Osteocyte (in vitro differentiated cells): ENCODE results near the gene MELTF. TPM values are rescaled to one million over a fixed set of nuclear protein-coding genes. Genes with fewer than 3 reads are reported as not detected.

Experiments
- DNase-seq: peaks from one replicate; pipeline ENCODE4 v3.0.0; 2021; ENCODE audit warnings: mixed read lengths; ENCODE audit not compliant: unreplicated experiment; ENCODE audit errors: extremely low spot score
- H3K27ac Mint-ChIP-seq: one replicate; pipeline ENCODE4 v1.8.0; 2021; ENCODE audit warnings: mild to moderate bottlenecking, mixed read lengths; ENCODE audit not compliant: unreplicated experiment
- H3K27me3 Mint-ChIP-seq: one replicate; pipeline ENCODE4 v1.8.0; 2021; ENCODE audit warnings: mixed read lengths; ENCODE audit not compliant: unreplicated experiment
- H3K36me3 Mint-ChIP-seq: one replicate; pipeline ENCODE4 v1.8.0; 2021; ENCODE audit warnings: mixed read lengths; ENCODE audit not compliant: unreplicated experiment
- H3K4me1 Mint-ChIP-seq: one replicate; pipeline ENCODE4 v1.8.0; 2021; ENCODE audit warnings: mixed read lengths; ENCODE audit not compliant: unreplicated experiment
- H3K4me3 Mint-ChIP-seq: one replicate; pipeline ENCODE4 v1.8.0; 2021; ENCODE audit warnings: mild to moderate bottlenecking, moderate library complexity, mixed read lengths; ENCODE audit not compliant: unreplicated experiment
- H3K9me3 Mint-ChIP-seq: one replicate; pipeline ENCODE4 v1.8.0; 2021; ENCODE audit warnings: mixed read lengths; ENCODE audit not compliant: unreplicated experiment
- total RNA-seq: library from RNA; stranded (reverse); gene quantifications from 2 replicates; pipeline ENCODE4 v1.2.1, GENCODE V29; 2021
- TF ChIP-seq, protein P1 (sequence below): fragments of 200-600 bp; sonication (generic); IDR thresholded peaks from 2 replicates; pipeline ENCODE4 v1.5.0; 2021; ENCODE audit warnings: antibody characterized with exemption, mild to moderate bottlenecking, moderate library complexity

Gene MELTF
- total RNA-seq, 1 donor from 2014 or later: 1.4 TPM

DNA sequence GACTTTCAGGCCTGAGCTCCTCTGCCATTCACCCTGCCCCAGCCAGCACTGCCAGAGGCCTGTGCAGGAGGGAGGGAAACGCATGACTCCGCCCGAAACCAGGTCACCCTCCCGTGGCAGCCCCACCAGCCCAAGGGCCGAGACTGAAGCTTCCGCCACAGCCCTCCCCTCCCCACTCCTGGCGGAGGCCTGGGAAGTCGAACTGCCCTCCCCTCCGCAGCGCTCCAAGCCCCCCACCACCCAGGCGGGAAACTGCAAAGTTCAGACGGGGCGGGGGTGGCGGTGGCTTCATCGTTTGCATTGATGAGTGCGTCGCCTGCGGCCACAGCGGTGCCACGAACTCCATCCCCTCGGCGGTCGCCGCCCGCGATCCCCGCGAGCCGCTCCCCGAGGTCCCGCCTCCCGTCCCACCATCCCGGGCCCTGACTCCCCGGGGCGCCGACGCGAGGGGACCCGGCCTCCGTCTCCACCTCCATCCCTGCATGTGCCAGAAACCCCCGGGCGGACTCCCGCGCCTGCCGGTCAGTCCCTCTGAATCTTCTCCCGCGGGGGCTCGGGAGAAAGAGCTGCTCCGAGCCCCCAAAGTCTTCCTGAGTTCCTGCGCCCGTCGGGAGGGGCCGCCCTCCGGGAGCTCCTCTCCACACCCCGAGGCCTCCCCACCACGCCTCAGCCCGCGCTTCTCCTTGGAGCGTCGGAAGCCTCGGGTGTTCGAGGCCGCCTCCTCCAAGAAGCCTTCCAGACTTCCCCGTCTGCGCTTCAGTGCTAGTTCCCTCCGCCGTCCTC lies 698 bp downstream of the MELTF start:
- TF ChIP-seq, protein P1, sequence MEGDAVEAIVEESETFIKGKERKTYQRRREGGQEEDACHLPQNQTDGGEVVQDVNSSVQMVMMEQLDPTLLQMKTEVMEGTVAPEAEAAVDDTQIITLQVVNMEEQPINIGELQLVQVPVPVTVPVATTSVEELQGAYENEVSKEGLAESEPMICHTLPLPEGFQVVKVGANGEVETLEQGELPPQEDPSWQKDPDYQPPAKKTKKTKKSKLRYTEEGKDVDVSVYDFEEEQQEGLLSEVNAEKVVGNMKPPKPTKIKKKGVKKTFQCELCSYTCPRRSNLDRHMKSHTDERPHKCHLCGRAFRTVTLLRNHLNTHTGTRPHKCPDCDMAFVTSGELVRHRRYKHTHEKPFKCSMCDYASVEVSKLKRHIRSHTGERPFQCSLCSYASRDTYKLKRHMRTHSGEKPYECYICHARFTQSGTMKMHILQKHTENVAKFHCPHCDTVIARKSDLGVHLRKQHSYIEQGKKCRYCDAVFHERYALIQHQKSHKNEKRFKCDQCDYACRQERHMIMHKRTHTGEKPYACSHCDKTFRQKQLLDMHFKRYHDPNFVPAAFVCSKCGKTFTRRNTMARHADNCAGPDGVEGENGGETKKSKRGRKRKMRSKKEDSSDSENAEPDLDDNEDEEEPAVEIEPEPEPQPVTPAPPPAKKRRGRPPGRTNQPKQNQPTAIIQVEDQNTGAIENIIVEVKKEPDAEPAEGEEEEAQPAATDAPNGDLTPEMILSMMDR: no peak
- peak overlapping the region; percentile 59 for H3K4me3 Mint-ChIP-seq

DNA sequence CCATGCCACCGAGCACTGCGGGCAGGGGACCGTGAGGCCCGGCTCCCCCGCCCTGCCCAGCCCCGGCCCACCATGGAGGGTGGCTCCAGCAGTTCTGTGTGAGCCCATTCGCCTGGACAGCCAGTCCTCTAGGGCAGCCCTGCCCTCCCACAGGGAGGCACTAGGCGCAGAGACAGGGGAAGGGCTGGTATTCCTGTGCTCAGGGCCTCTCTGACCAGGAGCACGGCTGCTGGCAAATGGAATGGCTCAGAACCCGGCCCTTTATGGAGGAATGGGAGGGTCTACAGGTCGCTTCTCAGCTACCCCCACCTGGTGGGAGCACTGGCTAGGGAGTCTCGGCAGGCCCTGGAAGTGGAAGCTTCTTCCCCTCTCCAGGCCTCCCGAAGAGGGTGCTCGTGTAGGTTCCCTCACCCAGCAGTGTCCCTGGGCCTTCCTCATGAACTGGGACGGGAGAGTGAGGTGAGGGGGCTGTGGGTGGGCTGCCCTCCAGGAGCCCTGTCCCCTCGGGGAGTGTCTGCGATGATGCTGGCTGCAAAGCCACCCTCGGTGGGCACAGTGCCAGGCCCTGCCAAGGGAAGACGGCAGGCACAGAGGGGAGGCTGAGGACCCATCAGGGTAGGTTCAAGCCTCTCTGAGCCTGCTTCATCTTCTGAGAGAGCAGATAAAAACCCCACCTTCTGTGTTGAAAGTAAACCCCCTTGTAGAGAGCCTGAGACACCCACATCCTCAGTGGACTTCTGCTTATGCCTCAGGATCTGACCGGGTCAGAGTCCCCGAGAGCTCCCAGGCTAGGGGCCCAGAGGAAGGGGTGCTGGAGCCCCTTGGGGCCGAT lies 1.5 kb downstream of the MELTF start:
- Mint-ChIP-seq H3K27me3 (peaks cover 4% of the 10 kb centered on the region), H3K27ac (no peak overlapping the region), H3K36me3 (no peaks in the 10 kb centered on the region), H3K9me3 (no peaks in the 10 kb centered on the region), H3K4me3 (peak overlapping the region; percentile 59), H3K4me1 (peaks cover 30% of the 10 kb centered on the region)
- TF ChIP-seq, protein P1: no peak
- DNase-seq: peak; percentile 84

More for the DNA sequence above, 698 bp downstream of the MELTF start:
- peaks cover 22% of the 10 kb centered on the region for H3K4me1 Mint-ChIP-seq
- H3K36me3 Mint-ChIP-seq: no peaks in the 10 kb centered on the region
- no peaks in the 10 kb centered on the region for H3K27me3 Mint-ChIP-seq
- no peak overlapping the region for H3K27ac Mint-ChIP-seq
- H3K9me3 Mint-ChIP-seq: no peaks in the 10 kb centered on the region
- peak; percentile 86 for DNase-seq

DNA sequence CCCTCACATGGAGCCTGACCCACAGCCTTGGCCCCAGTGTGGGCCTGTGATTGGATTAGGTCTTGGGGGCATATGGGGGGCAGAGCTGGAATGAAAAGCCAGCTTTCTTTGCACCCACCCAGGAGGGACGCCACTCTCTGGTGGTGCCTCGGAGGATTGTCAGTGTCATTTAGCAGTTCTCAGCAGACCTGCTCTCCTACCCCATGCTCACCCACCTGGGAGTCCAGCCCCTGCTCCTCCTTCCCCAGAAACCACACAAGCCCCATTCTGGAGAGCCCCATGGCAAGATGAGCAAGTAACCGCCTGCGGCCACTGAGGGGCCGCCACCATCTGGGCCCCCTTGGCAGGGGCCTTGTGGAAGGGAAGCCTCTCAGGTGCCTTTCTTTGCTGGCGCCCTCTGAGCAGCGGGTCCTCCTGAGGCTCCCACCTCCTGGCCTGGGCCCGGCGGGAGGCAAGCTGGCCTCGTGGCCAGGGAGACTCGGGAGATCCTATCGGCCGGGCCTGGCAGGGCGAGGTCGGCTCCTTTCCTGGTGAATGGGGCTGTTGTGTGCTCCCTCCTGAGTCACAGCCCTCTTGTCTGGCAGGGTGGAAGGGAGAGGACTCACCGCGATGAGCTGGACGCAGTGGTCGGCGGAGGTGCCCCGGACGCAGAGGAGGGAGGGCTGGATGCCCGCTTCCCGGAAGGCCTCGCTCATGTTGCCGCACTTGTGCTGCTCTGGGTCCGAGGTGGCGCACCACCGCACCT lies 2.3 kb downstream of the MELTF start:
- peaks cover 35% of the 10 kb centered on the region for H3K4me1 Mint-ChIP-seq
- DNase-seq: peak; percentile 81

DNA sequence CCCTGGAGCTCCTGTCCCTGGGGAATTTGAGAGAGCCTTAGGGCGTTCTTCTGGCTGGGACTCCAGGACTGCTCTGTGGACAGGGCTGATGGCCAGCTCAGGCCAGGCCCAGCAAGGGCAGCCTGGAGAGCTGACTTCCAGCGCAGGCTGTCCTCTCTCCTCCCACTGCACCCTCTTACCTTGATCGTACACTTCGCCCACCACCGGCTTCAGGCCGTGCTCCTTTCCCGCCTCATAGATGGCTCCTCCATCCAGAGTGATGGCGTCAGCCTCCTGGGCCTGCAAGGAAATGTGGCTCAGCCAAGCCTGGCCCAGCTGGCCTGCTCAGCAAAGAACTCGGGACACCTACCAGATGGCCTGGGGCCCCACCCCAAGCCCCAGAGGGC lies 3.1 kb downstream of the MELTF start:
- no peak overlapping the region for H3K4me3 Mint-ChIP-seq
- H3K4me1 Mint-ChIP-seq: peaks cover 32% of the 10 kb centered on the region
- TF ChIP-seq, protein P1: no peak
- H3K27ac Mint-ChIP-seq: no peak overlapping the region
- H3K36me3 Mint-ChIP-seq: no peaks in the 10 kb centered on the region
- peaks cover 11% of the 10 kb centered on the region for H3K27me3 Mint-ChIP-seq
- DNase-seq: peak; percentile 79
- no peaks in the 10 kb centered on the region for H3K9me3 Mint-ChIP-seq

More for the DNA sequence above, 2.3 kb downstream of the MELTF start:
- peaks cover 8% of the 10 kb centered on the region for H3K27me3 Mint-ChIP-seq
- H3K4me3 Mint-ChIP-seq: no peak overlapping the region
- no peaks in the 10 kb centered on the region for H3K9me3 Mint-ChIP-seq
- TF ChIP-seq, protein P1: no peak
- no peak overlapping the region for H3K27ac Mint-ChIP-seq
- no peaks in the 10 kb centered on the region for H3K36me3 Mint-ChIP-seq
